ENCODE data around the gene ACSF3. TPM values are rescaled to one million over a fixed set of nuclear protein-coding genes. Genes with fewer than 3 reads are reported as not detected.

ACSF3 gene
- total RNA-seq, 4 donors from 2014 or later = 94.6 to 120 (median 108) TPM

- no peak overlapping the region for H3K4me3 ChIP-seq
- H3K9me3 ChIP-seq = no peaks in the 10 kb centered on the region
- TF ChIP-seq CTCF (IDR thresholded peaks at IDR 0.05) = no peak
- peaks cover 0 to 80% (median 0%) of the 10 kb centered on the region in 3 donors for H3K36me3 ChIP-seq
- no peaks in the 10 kb centered on the region for H3K27me3 ChIP-seq
- peaks cover 0 to 17% (median 10%) of the 10 kb centered on the region in 4 donors for H3K4me1 ChIP-seq
- H3K27ac ChIP-seq = no peak overlapping the region
- peak in 2 of 3 donors; percentile 16 to 31 for DNase-seq
These were observed 17.0 kb downstream of the ACSF3 start for GRCh38 chr16:89110641-89111040.

GRCh38 chr16:89111263-89111662 is 17.6 kb downstream of the ACSF3 start:
- peaks cover 0 to 76% (median 0%) of the 10 kb centered on the region in 3 donors for H3K36me3 ChIP-seq
- H3K4me1 ChIP-seq = peaks cover 0 to 17% (median 10%) of the 10 kb centered on the region in 4 donors
- peak in 2 of 3 donors; percentile 25 to 37 for DNase-seq
- no peak overlapping the region for H3K27ac ChIP-seq
- H3K27me3 ChIP-seq = no peaks in the 10 kb centered on the region
- H3K4me3 ChIP-seq = no peak overlapping the region
- TF ChIP-seq POLR2A (IDR thresholded peaks at IDR 0.05) = no peak
- no peak for TF ChIP-seq CTCF (IDR thresholded peaks at IDR 0.05)
- H3K9me3 ChIP-seq = no peaks in the 10 kb centered on the region

GRCh38 chr16:89112377-89113151 is 18.9 kb downstream of the ACSF3 start:
- no peak for TF ChIP-seq POLR2A (IDR thresholded peaks at IDR 0.05)
- no peak for TF ChIP-seq CTCF (IDR thresholded peaks at IDR 0.05)

GRCh38 chr16:89113152-89113547 is 19.5 kb downstream of the ACSF3 start:
- Histone ChIP-seq H3K27me3 (no peaks in the 10 kb centered on the region), H3K9me3 (no peaks in the 10 kb centered on the region), H3K27ac (peak overlapping the region in 2 of 4 donors; percentile 52 to 84), H3K4me1 (peaks cover 0 to 17% (median 10%) of the 10 kb centered on the region in 4 donors), H3K4me3 (no peak overlapping the region), H3K36me3 (peaks cover 0 to 75% (median 0%) of the 10 kb centered on the region in 3 donors)
- peak in 1 of 3 donors; percentile 43 for DNase-seq
- TF ChIP-seq POLR2A (IDR thresholded peaks at IDR 0.05) (no peak), CTCF (IDR thresholded peaks at IDR 0.05) (no peak)

More at GRCh38 chr16:89112377-89113151, 18.9 kb downstream of the ACSF3 start:
- Histone ChIP-seq H3K4me1 (peaks cover 0 to 17% (median 10%) of the 10 kb centered on the region in 4 donors), H3K27me3 (no peaks in the 10 kb centered on the region), H3K27ac (peak overlapping the region in 1 of 4 donors; percentile 84), H3K4me3 (no peak overlapping the region), H3K9me3 (no peaks in the 10 kb centered on the region), H3K36me3 (peaks cover 0 to 77% (median 0%) of the 10 kb centered on the region in 3 donors)
- peak in 1 of 3 donors; percentile 15 for DNase-seq

GRCh38 chr16:89113661-89114060 is 20.0 kb downstream of the ACSF3 start:
- Histone ChIP-seq H3K9me3 (no peaks in the 10 kb centered on the region), H3K4me3 (peak overlapping the region in 2 of 4 donors; percentile 17 to 30), H3K36me3 (peaks cover 0 to 79% (median 0%) of the 10 kb centered on the region in 3 donors), H3K27ac (peak overlapping the region in 2 of 4 donors; percentile 75 to 84), H3K4me1 (peaks cover 0 to 17% (median 10%) of the 10 kb centered on the region in 4 donors), H3K27me3 (no peaks in the 10 kb centered on the region)
- peak; percentile 44 to 81 (median 78) for DNase-seq
- no peak for TF ChIP-seq POLR2A (IDR thresholded peaks at IDR 0.05)
- no peak for TF ChIP-seq CTCF (IDR thresholded peaks at IDR 0.05)
